ENCODE measurements around the gene SLC24A3.

GRCh38 chr20:19252451-19253120 is 40.1 kb downstream of the SLC24A3 start:
- TF ChIP-seq, protein P1, sequence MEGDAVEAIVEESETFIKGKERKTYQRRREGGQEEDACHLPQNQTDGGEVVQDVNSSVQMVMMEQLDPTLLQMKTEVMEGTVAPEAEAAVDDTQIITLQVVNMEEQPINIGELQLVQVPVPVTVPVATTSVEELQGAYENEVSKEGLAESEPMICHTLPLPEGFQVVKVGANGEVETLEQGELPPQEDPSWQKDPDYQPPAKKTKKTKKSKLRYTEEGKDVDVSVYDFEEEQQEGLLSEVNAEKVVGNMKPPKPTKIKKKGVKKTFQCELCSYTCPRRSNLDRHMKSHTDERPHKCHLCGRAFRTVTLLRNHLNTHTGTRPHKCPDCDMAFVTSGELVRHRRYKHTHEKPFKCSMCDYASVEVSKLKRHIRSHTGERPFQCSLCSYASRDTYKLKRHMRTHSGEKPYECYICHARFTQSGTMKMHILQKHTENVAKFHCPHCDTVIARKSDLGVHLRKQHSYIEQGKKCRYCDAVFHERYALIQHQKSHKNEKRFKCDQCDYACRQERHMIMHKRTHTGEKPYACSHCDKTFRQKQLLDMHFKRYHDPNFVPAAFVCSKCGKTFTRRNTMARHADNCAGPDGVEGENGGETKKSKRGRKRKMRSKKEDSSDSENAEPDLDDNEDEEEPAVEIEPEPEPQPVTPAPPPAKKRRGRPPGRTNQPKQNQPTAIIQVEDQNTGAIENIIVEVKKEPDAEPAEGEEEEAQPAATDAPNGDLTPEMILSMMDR (conservative IDR thresholded peaks at IDR 0.05; ENCODE audit: low read depth, low read length), result no peak
- TF ChIP-seq EZH2 (IDR thresholded peaks at IDR 0.05; ENCODE audit: borderline replicate concordance, low read depth, low read length, poor library complexity, severe bottlenecking), result no peak
